GM21447 (cell line): ENCODE results near the gene DIAPH3.

Experiments
- ATAC-seq: cut with Tn5 transposase; IDR thresholded peaks from one replicate; pipeline ENCODE4 v1.9.1; 2021; ENCODE audit not compliant: unreplicated experiment

DIAPH3 gene

DNA sequence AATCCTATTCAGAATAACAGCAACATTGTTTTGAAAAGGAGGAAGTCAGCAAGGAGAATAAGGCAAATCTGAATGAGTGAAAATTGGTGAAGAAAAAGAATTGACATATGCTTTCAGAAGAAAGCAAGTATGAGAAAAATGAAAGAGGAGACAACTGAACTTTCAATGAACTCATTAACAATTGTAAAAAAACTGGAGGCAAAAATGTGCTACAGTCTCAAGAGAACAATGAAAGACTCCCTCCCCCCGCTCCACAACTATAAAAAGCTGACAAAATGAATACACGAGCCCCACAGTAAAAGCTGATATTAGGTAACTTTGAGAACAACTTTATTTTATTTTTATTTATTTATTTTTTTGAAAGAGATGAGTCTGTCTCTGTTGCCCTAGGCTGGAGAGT, 373.1 kb downstream of the DIAPH3 start:
- ATAC-seq = no peak

DNA sequence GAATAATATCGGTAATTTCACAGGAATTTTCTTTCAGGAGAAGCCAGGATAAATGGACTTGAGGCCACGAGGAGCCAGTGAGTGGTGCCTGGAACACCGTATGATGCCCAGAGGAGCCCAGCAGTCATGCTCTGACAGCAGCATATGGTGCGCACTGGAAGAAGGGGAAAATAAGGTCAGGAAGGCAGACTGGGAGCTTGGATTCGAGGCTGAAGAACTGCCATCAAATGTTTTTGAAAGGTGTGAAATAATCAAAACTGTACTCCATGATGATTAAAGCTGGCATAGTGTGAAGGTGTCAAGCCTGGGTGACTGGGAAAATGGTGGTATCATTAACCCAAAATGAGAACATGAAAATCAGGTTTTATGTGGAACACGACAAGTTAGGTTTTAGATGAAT, 374.2 kb downstream of the DIAPH3 start:
- no peak for ATAC-seq

DNA sequence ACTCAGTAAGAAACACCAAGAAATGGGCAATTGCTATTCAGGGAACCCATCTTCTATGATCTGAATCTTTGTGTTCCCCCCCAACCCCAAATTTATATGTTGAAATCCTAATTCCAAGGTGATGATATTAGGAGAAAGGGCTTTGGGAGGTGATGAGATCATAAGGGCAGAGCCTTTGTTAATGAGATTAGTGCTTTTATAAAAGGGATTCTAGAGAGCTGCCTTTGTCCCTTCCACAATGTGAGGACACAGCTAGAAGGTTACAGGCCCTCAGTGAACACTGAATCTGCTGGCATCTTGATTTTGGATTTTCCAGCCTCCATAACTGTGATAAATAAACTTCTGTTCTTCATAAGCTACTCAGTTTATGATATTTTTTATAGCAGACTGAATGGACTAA, 376.0 kb downstream of the DIAPH3 start:
- no peak for ATAC-seq

DNA sequence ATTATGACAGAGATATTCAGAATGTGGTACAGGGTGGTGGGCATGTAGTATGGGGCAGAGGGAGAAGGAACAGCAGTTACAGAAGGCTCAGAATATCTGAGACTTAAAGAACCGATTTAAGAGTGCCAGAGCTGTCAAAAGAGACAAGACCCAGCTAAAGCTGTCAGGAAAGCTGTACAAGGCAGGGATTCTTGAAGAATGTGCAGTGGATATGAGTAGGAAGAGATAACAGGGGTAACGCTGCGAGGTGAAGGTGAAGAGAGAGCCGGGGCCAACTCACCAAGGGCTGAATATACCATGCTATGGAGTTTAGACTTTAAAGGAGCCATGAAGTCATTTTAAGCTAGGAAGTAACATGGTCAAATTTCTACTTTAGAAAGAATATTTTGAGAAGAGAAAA, 381.0 kb downstream of the DIAPH3 start:
- ATAC-seq = no peak

DNA sequence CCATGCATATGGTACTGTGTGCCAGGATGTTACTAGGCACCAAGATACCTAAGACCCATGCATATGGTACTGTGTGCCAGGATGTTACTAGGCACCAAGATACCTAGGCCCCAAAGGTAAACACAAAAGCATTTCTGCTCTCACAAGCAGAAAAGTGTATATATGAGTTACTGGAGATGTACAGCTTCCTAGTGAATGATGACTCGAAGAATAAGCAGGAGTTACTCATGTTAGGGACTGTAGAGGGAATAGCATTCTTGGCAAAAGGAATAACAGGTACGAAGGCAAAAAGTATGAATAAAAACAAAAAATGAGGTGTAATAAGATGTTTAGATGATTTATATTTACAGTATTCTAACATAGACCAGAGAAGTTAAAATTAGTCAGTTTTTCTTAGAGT, 383.7 kb downstream of the DIAPH3 start:
- ATAC-seq = no peak

DNA sequence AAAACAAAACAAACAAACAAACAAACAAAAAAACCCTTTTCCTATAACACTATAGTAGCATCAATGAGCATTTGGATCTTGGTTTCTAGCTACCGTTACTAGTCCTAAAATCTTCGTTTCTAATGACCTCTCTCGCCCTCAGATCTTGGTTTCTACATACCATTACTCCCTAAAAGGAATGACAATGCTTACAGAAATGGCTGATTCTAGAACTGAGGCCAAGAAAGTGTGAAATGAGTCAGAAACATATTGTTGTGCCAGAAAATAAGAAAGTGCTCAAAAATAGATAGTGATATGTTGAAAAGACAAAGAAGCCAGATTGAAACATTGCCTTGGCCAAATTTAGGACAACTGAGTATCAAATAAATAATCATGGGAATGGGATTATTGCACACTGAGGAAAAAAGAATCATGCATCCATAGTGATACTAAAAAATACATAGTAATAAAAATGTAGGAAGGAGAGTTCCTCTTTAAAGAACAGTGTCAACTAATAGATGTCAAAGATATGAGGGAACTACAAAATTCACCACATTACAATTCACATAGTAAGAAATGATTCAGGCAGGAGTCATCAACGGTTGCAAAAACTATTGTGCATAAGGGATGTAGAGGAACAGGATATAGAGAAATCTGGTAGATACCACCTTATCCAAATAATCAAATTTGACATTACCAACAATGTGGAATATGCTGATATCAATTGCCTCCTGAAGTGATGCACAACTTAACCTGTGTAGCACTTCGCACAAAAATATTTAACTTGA, 386.6 kb downstream of the DIAPH3 start:
- ATAC-seq = no peak

DNA sequence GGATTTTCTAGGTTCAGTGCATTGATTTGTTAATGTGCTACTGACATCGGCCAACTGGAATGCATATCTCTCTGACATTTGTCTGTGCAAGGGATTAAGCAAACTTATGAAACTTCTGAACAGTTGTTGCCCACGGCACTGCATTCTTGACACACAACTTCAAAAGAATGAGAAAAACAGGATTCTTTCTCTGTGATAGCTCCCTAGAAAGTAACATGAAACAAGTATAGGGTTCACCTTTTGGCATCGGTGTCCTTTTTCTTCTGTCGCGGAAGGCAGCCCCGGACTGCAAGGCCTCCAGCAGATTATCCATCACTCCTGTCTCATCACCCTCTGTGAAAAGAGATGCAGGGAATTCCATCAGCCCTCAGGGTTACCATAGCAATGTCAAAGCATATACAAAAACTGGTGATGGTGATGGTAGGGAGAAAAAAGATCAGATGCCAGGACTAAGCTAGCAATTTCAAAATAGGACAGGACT, 389.2 kb downstream of the DIAPH3 start:
- ATAC-seq = no peak

DNA sequence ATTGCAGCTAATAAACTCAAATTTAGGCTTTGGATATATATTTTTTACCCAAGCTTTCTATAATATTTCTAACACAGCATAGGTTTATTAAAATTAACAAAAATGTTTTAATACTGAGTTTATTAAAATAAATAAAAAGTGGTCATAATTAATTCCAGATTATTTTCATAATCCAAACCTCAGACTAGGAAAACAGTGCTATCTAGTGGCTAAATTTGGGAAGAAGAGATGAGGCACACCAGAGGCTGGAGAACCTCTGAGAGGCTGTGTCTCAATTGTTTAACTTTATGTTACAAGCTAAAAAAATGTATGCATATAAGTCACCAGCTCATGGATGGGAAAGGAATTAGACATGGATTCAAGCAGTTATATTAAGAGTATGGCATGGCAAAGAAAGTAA, 392.5 kb downstream of the DIAPH3 start:
- ATAC-seq = no peak

DNA sequence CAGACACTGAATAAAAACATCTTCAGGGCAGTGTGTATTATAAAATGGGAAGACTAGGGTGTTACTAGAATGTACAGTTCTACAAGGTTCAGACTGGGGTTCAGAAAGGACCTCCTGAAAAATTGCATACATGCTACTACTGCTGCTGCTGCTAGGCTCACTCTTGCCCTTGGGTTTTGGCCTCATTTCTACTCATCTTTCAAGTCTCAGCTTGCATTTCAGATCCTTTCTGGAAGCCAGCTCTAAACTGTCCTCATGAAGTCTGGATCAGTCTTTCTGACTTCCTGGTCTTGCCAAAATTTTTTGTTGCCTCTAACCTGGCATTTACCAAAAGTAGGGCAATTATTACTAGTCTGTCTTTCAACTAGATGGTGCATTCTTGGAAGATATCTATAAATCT, 393.3 kb downstream of the DIAPH3 start:
- ATAC-seq = no peak

DNA sequence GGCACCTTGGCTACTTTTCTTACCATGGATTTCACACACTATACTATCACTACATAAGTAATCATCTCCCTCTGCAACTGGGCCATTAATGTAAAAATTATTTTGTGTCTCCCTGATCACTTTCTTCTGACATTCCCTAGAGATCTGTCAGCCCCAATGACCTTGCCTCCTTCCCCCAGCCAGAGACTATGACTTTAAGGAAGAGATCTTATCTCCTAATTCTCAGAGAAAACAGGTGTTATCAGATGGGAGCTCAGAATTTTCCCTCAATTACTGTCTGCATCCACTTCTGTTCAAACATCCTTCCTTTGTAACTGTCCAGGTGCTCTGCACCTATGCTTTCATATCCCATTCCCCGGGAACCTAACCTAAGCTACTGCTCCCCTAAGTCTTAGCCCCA, 397.5 kb downstream of the DIAPH3 start:
- ATAC-seq = no peak

DNA sequence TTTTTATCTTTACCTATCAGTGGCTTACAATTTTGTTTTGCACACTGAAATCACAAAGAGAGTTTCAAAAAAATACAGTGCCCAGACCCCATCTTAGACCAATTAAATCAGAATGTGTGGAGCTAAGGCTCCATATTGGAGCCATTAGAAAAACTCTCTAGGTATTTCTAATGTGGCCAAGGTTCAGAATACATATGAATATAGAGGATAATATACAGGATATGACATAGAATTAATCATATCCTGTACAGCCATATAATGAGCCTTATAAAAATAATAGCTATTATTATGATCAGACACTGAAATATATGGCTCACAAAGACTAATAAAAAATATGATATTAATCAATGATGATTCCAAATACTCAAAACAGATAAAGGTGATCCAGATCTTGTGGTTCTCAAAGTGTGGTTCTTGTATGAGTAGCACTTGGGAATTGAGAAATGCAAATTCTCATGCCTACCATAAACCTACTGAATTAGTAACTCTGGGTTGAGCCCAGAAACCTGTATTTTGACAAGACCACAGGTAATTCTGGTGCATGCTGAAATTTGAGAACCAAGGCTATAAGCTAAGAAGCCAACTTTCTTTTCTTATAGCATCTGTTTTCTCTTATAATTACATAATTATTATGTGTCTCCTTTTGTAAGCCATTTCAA, 408.0 kb downstream of the DIAPH3 start:
- peak; percentile 55 for ATAC-seq

DNA sequence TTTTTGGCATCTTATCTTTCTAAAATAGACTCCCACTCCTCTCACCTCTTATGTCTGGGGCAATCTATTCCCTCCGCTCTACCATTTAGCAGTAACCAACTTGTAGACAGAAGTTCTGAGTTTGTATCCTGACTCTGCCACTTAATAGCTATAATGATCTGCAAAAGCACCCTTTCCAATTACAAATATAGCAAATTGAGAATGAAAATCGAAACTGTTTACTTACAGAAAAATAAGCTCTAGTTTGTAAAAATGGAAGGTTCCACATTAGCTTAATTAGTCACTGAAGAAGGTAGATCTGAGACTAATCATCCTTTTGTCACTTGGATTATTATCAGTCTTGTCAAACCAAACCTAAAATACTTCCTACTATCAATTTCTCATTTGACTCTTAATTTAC, 409.3 kb downstream of the DIAPH3 start:
- no peak for ATAC-seq

DNA sequence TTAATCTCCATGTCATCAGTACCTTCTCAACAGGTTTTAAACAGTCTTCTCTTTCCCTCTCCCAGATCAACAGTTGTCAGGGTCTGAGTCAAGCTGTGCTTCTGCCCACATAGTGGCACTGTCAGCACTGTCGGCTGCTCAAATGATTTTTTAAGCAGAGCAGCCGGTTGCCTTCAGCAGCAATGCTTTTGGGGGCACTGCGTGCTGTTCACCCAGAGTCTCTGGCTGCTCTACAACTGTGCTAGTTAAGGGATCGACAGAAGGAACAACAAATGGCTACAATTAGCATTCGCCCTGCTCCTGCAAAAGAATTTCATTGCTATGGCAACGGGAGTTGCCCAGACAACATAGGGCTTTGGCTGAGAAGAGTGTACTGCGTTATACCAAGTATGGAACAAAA, 412.9 kb downstream of the DIAPH3 start:
- no peak for ATAC-seq

DNA sequence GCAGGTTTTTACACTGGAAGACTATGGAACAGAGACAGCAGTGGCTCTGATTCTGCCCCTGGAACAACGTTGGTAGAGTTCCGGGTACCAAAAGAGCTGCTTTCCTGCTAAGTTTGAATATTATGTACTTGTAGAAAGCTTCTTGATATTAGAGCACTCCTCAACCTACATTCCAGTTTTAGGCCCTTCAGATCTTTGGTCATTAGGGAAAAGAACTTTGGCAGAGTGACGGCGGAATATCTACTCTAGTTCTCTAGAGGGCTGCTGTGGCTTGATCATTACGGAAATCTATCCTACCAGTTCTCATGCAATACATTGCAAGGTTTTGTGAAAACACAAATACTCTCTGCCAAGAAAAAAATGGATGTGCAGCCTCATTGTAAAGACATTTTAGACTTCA, 415.7 kb downstream of the DIAPH3 start:
- no peak for ATAC-seq

DNA sequence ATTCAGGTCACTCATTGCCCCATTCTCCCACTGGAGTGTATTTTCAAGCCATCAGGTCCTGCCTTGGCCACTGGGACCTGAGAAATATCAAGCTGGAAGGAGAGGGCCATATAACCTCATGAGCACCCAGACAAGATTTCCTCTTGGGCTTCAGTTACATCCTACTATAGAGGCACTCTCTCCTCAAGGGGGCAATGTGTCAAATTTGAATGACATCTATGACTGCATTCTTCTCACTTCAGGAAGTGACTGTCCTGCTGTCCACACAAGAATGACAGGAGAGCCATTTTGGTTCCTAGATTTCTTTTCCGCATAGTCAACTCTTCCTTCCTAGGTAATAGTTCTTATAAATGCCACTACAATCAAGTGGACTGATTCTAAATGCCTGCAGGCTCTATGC, 416.2 kb downstream of the DIAPH3 start:
- no peak for ATAC-seq

DNA sequence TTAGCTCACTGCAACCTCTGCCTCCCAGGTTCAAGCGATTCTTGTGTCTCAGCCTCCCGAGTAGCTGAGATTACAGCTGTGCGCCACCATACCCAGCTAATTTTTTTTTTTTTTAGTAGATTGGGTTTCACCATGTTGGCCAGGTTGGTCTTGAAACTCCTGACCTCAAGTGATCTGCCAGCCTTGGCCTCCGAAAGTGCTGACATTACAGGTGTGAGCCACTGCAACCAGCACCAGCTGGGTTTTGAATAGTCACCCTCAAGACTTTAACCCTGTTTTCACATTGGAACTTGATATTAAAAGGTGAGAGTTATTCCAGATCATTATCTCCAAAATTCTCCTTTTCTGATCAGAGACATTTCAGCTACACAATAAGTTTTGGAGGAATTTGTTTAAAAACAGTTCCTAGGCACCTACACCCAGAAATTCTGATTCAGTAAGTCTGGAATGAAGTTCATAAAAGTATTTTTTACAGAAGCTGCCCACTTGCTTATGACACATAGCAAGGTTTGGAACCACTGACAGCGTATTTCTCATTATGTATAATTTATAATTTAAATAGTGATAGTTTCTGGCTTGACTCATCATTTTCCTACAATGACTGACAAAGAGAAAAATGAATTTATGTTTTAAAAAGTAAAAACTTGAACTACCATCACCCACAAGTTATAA, 417.3 kb downstream of the DIAPH3 start:
- ATAC-seq = no peak

DNA sequence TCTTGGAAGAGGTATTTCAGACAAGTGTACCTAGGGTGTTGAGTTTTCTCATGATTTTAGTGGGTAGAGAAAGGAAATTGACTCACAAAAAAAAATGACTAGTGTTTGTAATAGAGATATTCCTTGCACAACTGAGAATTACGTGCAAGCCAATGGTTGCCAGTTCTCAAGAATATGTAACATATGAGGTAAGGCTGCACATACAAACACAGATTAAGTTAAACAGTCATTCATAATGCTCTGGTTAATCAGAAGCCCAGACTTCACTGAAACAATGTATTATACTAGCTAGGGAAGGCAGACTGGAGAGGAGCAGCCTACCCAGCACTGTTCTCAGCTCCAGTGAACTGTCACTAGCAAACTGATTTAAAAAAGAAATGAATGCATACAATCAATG, 418.3 kb downstream of the DIAPH3 start:
- ATAC-seq = peak; percentile 58

DNA sequence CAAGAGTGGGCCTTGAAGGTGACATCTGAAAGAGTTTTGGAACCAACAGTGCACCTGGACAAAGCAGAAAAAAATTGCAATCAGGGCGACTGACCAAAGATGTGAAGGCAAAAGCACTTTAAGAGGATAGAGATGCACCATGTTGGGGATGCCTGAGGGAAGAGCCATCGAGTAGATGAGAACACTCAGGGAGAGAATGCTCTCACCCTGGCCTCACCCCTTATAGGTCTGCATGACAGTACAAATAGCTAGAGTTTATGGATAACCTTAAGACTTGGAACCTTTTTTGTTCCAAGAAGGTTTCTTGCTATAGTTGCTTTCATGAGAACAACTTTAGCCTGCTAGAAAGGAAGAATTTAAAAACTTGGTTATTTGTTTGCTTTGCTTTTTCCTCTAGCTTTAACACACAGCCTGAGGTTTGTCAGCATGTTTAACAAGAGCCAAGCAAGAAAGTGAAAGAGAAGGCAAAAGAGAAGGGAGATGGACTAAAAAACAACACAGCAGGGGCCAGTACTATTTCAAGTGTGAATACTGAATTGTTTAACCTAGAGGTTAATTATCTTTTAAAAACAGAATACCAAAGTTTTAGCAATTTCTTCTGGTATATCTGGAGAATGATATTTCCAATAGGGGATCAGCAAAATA, 418.9 kb downstream of the DIAPH3 start:
- ATAC-seq = peak; percentile 71

DNA sequence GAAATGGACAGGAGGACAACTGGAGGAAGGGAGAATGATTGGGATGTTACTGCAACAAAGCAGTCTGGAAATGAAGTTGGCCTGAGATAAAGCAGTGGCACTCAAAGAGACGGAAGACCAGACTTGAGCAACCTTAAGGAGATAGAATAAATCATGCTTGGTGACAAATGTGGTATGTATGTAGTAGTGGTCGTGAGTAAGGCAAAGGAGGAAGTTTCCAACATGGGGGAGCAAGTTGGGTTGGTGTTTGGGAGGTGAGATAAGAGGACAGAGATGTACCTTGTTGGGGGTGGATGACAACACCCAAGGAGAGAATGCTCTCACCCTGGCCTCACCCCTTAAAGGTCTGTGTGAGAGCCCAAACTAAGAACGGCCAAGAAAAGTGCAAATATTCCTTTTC, 420.5 kb downstream of the DIAPH3 start:
- no peak for ATAC-seq

DNA sequence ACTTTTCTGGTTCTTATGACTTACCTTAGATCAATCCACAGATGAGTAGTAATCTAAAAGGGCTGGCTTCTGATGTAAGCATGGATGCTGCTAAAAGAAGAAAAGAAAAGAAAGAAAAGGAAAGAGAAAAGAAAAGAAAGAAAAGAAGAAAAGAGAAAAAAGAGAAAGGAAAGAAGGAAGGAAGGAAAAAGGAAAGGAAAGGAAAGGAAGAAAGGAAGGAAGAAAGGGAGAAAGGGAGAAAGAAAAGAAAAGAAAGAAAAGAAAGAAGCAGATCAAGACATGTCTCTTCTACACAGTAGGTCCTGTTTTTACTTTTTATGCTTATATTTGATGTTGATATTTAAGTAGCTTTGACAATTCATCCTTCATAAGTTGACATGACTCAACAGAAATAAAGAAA, 421.3 kb downstream of the DIAPH3 start:
- ATAC-seq = no peak

DNA sequence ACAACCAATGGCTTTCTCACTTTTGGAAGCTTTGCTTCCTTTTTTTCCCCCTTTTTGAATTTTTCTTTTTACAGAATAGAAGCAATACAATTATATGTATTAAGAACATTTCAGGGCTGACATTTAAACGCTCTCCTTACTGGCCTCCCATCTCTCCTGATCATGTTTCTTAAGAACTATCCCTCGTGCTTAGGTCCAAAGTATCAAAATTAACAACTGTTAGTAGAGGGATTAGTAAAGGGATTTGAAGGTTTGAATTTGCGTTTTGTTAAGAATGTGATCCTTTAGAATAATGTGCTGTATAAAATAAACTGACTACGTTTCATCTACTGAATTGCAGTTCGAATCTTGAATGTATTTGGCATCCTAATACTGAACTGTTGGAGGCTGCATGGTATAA, 424.8 kb downstream of the DIAPH3 start:
- ATAC-seq = no peak

DNA sequence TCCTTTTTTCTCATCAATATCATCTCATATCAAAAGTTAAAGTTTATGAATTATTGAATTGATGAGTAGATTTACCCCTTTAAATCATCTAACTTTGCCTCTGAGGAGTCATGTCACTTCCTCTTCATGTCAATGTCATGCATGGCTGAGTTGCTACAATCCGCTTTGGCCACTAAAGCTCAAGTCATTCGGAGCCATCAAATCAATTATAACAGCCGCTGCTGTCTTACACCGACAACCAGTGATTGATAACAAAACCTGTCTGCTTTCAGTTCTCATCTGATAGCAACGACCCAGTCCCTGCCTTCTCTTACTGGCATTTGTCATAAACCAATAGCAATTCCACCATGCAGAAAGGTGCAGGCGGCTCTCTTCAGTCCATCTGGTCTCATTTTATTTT, 429.3 kb downstream of the DIAPH3 start:
- peak; percentile 99 for ATAC-seq
